Measurements from ENCODE around the gene FILIP1L. TPM values are rescaled to one million over a fixed set of nuclear protein-coding genes. Genes with fewer than 3 reads are reported as not detected.
A peak's percentile ranks its signal among the peaks of the same experiment; 100 is the strongest.

FILIP1L gene
- total RNA-seq, 1 donor from 2014 or later: 19.1 TPM

GRCh38 chr3:100127792-100128191 lies 13.5 kb upstream of the FILIP1L start:
- TF ChIP-seq, protein P1, sequence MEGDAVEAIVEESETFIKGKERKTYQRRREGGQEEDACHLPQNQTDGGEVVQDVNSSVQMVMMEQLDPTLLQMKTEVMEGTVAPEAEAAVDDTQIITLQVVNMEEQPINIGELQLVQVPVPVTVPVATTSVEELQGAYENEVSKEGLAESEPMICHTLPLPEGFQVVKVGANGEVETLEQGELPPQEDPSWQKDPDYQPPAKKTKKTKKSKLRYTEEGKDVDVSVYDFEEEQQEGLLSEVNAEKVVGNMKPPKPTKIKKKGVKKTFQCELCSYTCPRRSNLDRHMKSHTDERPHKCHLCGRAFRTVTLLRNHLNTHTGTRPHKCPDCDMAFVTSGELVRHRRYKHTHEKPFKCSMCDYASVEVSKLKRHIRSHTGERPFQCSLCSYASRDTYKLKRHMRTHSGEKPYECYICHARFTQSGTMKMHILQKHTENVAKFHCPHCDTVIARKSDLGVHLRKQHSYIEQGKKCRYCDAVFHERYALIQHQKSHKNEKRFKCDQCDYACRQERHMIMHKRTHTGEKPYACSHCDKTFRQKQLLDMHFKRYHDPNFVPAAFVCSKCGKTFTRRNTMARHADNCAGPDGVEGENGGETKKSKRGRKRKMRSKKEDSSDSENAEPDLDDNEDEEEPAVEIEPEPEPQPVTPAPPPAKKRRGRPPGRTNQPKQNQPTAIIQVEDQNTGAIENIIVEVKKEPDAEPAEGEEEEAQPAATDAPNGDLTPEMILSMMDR (IDR thresholded peaks at IDR 0.05; ENCODE audit: unreplicated experiment): no peak
- H3K27ac Mint-ChIP-seq (ENCODE audit: unreplicated experiment): no peak overlapping the region
- H3K4me3 Mint-ChIP-seq (ENCODE audit: unreplicated experiment): no peak overlapping the region

GRCh38 chr3:100125161-100125938 lies 11.0 kb upstream of the FILIP1L start:
- peaks cover 3% of the 10 kb centered on the region for H3K36me3 Mint-ChIP-seq (ENCODE audit: low read depth, unreplicated experiment)
- H3K4me1 Mint-ChIP-seq (ENCODE audit: unreplicated experiment): peaks cover 65% of the 10 kb centered on the region
- peak overlapping the region; percentile 0 for H3K4me3 Mint-ChIP-seq (ENCODE audit: unreplicated experiment)
- TF ChIP-seq, protein P1 (IDR thresholded peaks at IDR 0.05; ENCODE audit: unreplicated experiment): no peak
- DNase-seq (ENCODE audit: low spot score): no peak
- H3K9me3 Mint-ChIP-seq (ENCODE audit: unreplicated experiment): no peaks in the 10 kb centered on the region
- H3K27me3 Mint-ChIP-seq (ENCODE audit: unreplicated experiment): no peaks in the 10 kb centered on the region
- H3K27ac Mint-ChIP-seq (ENCODE audit: unreplicated experiment): peak overlapping the region; percentile 68

More at GRCh38 chr3:100127792-100128191, 13.5 kb upstream of the FILIP1L start:
- Mint-ChIP-seq H3K4me1 (ENCODE audit: unreplicated experiment) (peaks cover 61% of the 10 kb centered on the region), H3K36me3 (ENCODE audit: low read depth, unreplicated experiment) (no peaks in the 10 kb centered on the region), H3K27me3 (ENCODE audit: unreplicated experiment) (no peaks in the 10 kb centered on the region), H3K9me3 (ENCODE audit: unreplicated experiment) (no peaks in the 10 kb centered on the region)
- DNase-seq (ENCODE audit: low spot score): no peak

- peak overlapping the region; percentile 26 for H3K27ac Mint-ChIP-seq (ENCODE audit: unreplicated experiment)
These were observed 10.0 kb upstream of the FILIP1L start for GRCh38 chr3:100124201-100124761.

DNA sequence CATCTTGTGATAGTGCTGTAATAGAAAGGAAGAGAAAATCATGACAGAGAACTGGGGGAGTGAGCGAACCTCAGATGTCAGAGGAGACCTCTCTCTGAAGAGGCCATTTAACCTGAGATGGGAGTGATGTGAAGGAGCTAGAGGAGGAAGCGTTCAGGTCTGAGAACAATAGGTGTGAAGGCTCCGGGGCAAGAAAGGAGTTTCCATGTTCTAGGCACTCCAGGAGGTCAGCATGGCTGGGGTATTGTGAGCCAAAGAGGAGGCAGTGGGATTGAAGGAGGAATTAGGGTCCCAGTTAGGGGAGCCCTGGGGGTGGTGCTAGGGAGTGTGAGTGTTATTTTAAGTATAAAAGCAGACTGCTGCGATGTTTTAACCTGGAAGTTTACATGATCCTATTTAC lies 8.8 kb upstream of the FILIP1L start:
- peaks cover 51% of the 10 kb centered on the region for H3K4me1 Mint-ChIP-seq (ENCODE audit: unreplicated experiment)
- H3K36me3 Mint-ChIP-seq (ENCODE audit: low read depth, unreplicated experiment): peaks cover 3% of the 10 kb centered on the region
- DNase-seq (ENCODE audit: low spot score): no peak
- H3K9me3 Mint-ChIP-seq (ENCODE audit: unreplicated experiment): no peaks in the 10 kb centered on the region
- peak overlapping the region; percentile 21 for H3K4me3 Mint-ChIP-seq (ENCODE audit: unreplicated experiment)
- no peaks in the 10 kb centered on the region for H3K27me3 Mint-ChIP-seq (ENCODE audit: unreplicated experiment)
- TF ChIP-seq, protein P1 (IDR thresholded peaks at IDR 0.05; ENCODE audit: unreplicated experiment): no peak
- peak overlapping the region; percentile 49 for H3K27ac Mint-ChIP-seq (ENCODE audit: unreplicated experiment)

More at GRCh38 chr3:100124201-100124761, 10.0 kb upstream of the FILIP1L start:
- no peaks in the 10 kb centered on the region for H3K9me3 Mint-ChIP-seq (ENCODE audit: unreplicated experiment)
- no peak for DNase-seq (ENCODE audit: low spot score)
- H3K36me3 Mint-ChIP-seq (ENCODE audit: low read depth, unreplicated experiment): peaks cover 3% of the 10 kb centered on the region
- H3K4me3 Mint-ChIP-seq (ENCODE audit: unreplicated experiment): no peak overlapping the region
- H3K27me3 Mint-ChIP-seq (ENCODE audit: unreplicated experiment): no peaks in the 10 kb centered on the region
- TF ChIP-seq, protein P1 (IDR thresholded peaks at IDR 0.05; ENCODE audit: unreplicated experiment): no peak
- H3K4me1 Mint-ChIP-seq (ENCODE audit: unreplicated experiment): peaks cover 57% of the 10 kb centered on the region

GRCh38 chr3:100122321-100122720 lies 8.0 kb upstream of the FILIP1L start:
- peaks cover 45% of the 10 kb centered on the region for H3K4me1 Mint-ChIP-seq (ENCODE audit: unreplicated experiment)
- no peak overlapping the region for H3K27ac Mint-ChIP-seq (ENCODE audit: unreplicated experiment)
- no peak for DNase-seq (ENCODE audit: low spot score)
- H3K4me3 Mint-ChIP-seq (ENCODE audit: unreplicated experiment): no peak overlapping the region
- H3K27me3 Mint-ChIP-seq (ENCODE audit: unreplicated experiment): no peaks in the 10 kb centered on the region
- no peaks in the 10 kb centered on the region for H3K9me3 Mint-ChIP-seq (ENCODE audit: unreplicated experiment)
- H3K36me3 Mint-ChIP-seq (ENCODE audit: low read depth, unreplicated experiment): peaks cover 3% of the 10 kb centered on the region
- TF ChIP-seq, protein P1 (IDR thresholded peaks at IDR 0.05; ENCODE audit: unreplicated experiment): no peak

All from endothelial cell (in vitro differentiated cells).